HL-60 (cell line): ENCODE measurements around the gene APLP2.

ENCODE experiments used
- POLR2AphosphoS5 ChIP-seq: IDR thresholded peaks from 2 replicates; pipeline ENCODE4 v1.6.1; 2012; ENCODE audit warnings: low read depth
- REST ChIP-seq: IDR thresholded peaks from 2 replicates; pipeline ENCODE4 v1.6.1; 2012; ENCODE audit warnings: low read depth; ENCODE audit not compliant: insufficient replicate concordance
- TF ChIP-seq, protein P1 (sequence below): IDR thresholded peaks from one replicate; pipeline ENCODE4 v1.5.1; 2011; ENCODE audit warnings: low read length, control low read depth, inconsistent platforms; ENCODE audit not compliant: insufficient read depth

- TF ChIP-seq, protein P1, sequence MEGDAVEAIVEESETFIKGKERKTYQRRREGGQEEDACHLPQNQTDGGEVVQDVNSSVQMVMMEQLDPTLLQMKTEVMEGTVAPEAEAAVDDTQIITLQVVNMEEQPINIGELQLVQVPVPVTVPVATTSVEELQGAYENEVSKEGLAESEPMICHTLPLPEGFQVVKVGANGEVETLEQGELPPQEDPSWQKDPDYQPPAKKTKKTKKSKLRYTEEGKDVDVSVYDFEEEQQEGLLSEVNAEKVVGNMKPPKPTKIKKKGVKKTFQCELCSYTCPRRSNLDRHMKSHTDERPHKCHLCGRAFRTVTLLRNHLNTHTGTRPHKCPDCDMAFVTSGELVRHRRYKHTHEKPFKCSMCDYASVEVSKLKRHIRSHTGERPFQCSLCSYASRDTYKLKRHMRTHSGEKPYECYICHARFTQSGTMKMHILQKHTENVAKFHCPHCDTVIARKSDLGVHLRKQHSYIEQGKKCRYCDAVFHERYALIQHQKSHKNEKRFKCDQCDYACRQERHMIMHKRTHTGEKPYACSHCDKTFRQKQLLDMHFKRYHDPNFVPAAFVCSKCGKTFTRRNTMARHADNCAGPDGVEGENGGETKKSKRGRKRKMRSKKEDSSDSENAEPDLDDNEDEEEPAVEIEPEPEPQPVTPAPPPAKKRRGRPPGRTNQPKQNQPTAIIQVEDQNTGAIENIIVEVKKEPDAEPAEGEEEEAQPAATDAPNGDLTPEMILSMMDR, result no peak
- no peak for TF ChIP-seq REST
- no peak for TF ChIP-seq POLR2AphosphoS5
Measured at GRCh38 chr11:130118636-130119387, 49.1 kb downstream of the APLP2 start.
